Erythroblast (primary cell): ENCODE measurements around the gene KLHL29.

Experiments used
- GATA1 ChIP-seq: IDR thresholded peaks from 2 replicates; pipeline ENCODE4 v1.6.1; 2011; ENCODE audit warnings: low read depth, mild to moderate bottlenecking, control low read depth, low read length, moderate library complexity
- POLR2A ChIP-seq: IDR thresholded peaks from 2 replicates; pipeline ENCODE4 v1.6.1; 2011; ENCODE audit warnings: mild to moderate bottlenecking, low read length

- TF ChIP-seq POLR2A = no peak
- no peak for TF ChIP-seq GATA1
Measured at GRCh38 chr2:23590241-23590869, 205.4 kb downstream of the KLHL29 start.
